OCI-LY7 (cell line): ENCODE data around the gene BPIFB4.

ENCODE experiments used
- EZH2phosphoT487 ChIP-seq: fragments of 200-600 bp; sonication (generic); IDR thresholded peaks from 2 replicates; pipeline ENCODE4 v1.6.1; 2018; ENCODE audit warnings: low read depth, borderline replicate concordance, mild to moderate bottlenecking, mixed run types, antibody characterized with exemption, low read length, moderate library complexity, mixed read lengths
- TF ChIP-seq, protein P1 (sequence below): fragments of 200-600 bp; sonication (generic); conservative IDR thresholded peaks from 2 replicates; pipeline ENCODE4 v1.5.1; 2014; ENCODE audit warnings: mild to moderate bottlenecking, antibody characterized with exemption, low read length, moderate library complexity, mixed read lengths

DNA sequence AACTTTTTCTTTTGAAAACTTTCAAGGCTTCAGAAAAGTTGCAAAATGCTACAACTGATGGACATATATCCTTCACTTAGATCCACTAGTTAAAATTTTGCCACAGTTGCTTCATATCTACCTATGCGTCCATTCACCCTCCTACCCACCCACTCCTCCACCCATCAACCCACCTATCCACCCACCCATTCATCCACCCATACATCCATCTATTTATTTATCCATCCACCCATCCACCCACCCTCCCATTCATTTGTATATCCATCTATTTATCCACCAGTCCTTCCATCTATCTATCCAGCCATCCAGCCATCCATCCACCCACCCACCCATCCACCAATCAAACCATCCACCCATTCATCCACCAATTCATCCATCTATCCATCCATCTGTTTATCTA, 13.6 kb downstream of the BPIFB4 start:
- TF ChIP-seq, protein P1, sequence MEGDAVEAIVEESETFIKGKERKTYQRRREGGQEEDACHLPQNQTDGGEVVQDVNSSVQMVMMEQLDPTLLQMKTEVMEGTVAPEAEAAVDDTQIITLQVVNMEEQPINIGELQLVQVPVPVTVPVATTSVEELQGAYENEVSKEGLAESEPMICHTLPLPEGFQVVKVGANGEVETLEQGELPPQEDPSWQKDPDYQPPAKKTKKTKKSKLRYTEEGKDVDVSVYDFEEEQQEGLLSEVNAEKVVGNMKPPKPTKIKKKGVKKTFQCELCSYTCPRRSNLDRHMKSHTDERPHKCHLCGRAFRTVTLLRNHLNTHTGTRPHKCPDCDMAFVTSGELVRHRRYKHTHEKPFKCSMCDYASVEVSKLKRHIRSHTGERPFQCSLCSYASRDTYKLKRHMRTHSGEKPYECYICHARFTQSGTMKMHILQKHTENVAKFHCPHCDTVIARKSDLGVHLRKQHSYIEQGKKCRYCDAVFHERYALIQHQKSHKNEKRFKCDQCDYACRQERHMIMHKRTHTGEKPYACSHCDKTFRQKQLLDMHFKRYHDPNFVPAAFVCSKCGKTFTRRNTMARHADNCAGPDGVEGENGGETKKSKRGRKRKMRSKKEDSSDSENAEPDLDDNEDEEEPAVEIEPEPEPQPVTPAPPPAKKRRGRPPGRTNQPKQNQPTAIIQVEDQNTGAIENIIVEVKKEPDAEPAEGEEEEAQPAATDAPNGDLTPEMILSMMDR: no peak
- no peak for TF ChIP-seq EZH2phosphoT487
